Lower leg skin (tissue), 4 donors: ENCODE measurements around the gene NTM. TPM values are rescaled to one million over a fixed set of nuclear protein-coding genes. Genes with fewer than 3 reads are reported as not detected.

Experiments used
- DNase-seq, 2 donors: peaks; one replicate each; pipeline ENCODE4 v3.0.0-alpha.2; 2019; ENCODE audit warnings: low spot score in 2 of 2
- H3K4me3 ChIP-seq: fragments of 200-600 bp; sonication (generic); 2 replicates; pipeline ENCODE4 v1.5.1; 2017; ENCODE audit warnings: mild to moderate bottlenecking, low read depth; ENCODE audit not compliant: poor library complexity, severe bottlenecking
- POLR2A ChIP-seq, 2 donors: fragments of 450-650 bp; IDR thresholded peaks; one replicate each; pipeline ENCODE4 v1.6.1; 2016 to 2017; ENCODE audit warnings: antibody characterized with exemption in 2 of 2, mild to moderate bottlenecking in 1 of 2, moderate library complexity in 1 of 2
- WGBS, 2 donors: methylation state at CpG; one replicate each; pipeline ENCODE4 v1.1.5; 2018; 5-methylcytosine and 5-hydroxymethylcytosine counted together
- intact Hi-C: fragments of 100-400 bp; cut with DNase I; formaldehyde crosslinking; loops from one replicate; pipeline ENCODE4 v1.15.0; 2023; ENCODE audit warnings: low total_unique reads
- total RNA-seq, 4 donors: library from RNA; depleted of rRNA; stranded (reverse); fragments of >200 nt; gene quantifications; one replicate each; pipeline ENCODE4 v1.1.0, GENCODE V29; 2016
- TF ChIP-seq, protein P1 (sequence below), 3 donors: fragments of 450-650 bp; IDR thresholded peaks; one replicate each; pipeline ENCODE4 v1.5.1; 2016; ENCODE audit warnings: antibody characterized with exemption in 3 of 3, mild to moderate bottlenecking in 3 of 3, moderate library complexity in 2 of 3

NTM gene
- total RNA-seq, 4 donors from 2014 or later, result 2.8 to 5.7 (median 4.9) TPM

DNA sequence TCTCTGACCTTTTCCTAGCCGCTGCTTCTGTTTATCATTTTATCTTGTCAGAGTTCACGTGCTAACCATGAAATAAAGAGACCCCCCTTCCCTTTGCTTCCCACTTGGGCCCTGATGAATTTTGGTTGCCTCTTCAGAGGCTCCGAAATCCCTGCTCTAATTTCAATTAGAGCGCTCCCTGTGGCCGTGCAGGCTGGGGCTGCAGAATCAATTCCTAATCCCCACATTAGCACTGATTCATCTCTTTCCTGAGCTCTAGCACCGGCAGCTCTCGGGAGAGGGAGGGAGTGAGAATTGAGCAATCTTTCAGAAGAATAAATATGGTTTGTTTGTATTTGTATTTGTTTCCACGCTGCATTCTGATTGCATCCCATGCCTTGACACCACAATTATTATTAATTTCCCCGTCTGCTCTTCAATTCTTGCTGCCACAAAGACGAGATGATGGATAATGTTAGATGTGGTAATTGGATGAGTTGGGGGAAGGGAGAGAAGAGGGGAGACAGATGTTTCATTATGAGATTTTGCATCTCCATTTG lies 76.9 kb downstream of the NTM start:
- H3K4me3 ChIP-seq, result no peak overlapping the region
- 74 to 82% methylated on average over 10 of the region's 10 CpGs for WGBS, 2 donors
- no peak for TF ChIP-seq POLR2A (IDR thresholded peaks at IDR 0.05)
- TF ChIP-seq, protein P1, sequence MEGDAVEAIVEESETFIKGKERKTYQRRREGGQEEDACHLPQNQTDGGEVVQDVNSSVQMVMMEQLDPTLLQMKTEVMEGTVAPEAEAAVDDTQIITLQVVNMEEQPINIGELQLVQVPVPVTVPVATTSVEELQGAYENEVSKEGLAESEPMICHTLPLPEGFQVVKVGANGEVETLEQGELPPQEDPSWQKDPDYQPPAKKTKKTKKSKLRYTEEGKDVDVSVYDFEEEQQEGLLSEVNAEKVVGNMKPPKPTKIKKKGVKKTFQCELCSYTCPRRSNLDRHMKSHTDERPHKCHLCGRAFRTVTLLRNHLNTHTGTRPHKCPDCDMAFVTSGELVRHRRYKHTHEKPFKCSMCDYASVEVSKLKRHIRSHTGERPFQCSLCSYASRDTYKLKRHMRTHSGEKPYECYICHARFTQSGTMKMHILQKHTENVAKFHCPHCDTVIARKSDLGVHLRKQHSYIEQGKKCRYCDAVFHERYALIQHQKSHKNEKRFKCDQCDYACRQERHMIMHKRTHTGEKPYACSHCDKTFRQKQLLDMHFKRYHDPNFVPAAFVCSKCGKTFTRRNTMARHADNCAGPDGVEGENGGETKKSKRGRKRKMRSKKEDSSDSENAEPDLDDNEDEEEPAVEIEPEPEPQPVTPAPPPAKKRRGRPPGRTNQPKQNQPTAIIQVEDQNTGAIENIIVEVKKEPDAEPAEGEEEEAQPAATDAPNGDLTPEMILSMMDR (IDR thresholded peaks at IDR 0.05), result no peak
- DNase-seq, result no peak
- intact Hi-C loops, result no loop called here

DNA sequence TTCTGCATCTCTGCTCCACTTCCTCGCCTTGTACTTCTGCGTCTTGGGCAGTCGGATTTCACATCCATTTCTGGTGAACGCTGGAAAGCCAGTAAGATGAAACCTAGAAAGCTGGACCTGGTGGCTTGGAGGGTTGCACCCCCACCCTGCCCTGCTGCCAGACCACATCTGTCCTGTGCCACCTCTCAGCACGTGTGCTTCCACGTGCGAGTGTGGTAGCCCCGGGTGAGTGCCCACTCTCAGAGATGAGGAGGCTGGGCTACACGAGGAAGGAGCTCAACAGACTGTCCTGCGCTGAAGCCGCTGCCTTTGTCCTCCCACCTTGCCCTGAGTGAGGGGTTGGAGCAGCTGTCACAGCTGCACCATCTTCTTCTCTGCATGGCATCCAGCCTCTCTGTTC lies 77.5 kb downstream of the NTM start:
- WGBS, 2 donors, result 89 to 96% methylated on average over 11 of the region's 11 CpGs
- TF ChIP-seq POLR2A (IDR thresholded peaks at IDR 0.05), result no peak
- TF ChIP-seq, protein P1 (IDR thresholded peaks at IDR 0.05), result no peak
- DNase-seq, result peak in 1 of 2 donors; percentile 54
- no peak overlapping the region for H3K4me3 ChIP-seq
- intact Hi-C loops, result no loop called here

DNA sequence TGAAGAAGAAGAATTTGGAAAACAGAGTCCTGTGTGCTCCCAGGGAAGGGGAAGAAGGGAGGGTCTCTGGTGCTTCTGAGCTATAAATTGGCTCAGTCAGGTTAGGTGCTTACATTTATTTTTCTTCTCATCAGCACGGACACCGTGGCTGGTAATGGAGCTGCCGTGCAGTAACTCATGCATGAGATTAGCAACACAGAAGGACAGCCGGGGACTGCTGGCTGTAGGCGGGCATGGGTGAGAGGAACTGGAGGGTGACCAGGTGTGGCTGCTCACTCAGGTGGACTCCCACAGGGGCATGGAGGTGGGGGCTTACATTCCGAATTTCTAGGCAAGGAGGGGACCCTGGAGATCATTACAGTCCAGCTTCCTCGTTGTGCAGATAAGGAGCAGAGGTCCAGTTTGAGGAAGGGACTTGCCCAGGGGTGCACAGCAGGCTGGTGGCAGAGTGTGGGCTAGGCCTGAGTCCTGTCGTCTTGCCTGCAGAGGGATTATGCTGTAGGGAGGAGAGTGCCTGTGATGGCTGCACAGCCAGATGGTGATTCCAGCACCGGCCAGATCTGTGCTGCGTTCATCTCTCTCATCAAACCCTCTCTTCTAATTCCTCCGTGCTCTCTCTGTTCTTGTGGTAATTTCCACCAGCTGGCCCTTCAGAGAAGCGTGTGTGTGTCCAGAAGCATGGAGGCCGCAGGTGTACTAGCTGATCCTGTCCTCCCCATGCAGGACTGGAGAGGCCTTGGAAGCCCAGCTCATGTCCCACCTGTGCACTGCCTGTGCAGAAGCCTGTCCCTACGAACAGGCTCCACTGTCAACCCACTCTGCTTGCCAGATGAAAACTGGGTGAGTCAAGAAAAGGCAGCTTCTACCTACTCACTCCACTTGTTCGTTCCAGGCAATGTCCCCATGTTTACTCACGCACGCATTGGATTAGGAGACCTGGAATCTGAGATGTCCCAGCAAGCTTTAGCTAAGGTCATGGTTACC lies 78.9 kb downstream of the NTM start:
- intact Hi-C loops, result no loop called here
- TF ChIP-seq, protein P1 (IDR thresholded peaks at IDR 0.05), result no peak
- TF ChIP-seq POLR2A (IDR thresholded peaks at IDR 0.05), result no peak
- WGBS, 2 donors, result 79 to 82% methylated on average over 17 of the region's 17 CpGs
- H3K4me3 ChIP-seq, result no peak overlapping the region
- DNase-seq, result peak in 1 of 2 donors; percentile 75

DNA sequence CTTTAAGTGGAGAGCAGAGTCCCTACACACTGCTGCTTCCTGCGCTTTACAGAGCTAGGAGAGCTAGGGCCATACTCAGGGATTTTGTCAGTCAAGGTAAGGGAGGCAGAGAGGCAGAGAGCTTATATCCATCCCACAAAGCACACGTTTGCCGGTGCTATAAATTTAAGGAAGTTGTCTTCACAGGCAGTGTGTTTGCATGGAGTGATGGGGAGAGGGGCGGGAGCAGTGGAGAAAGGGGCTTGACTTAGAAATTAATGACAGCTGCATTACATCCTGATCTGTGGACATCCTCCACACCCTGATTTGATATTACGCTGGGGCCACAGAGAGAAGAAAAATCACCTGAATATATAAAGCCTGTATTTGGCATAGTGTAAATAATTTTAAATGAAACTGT lies 84.1 kb downstream of the NTM start:
- no peak for DNase-seq
- no peak for TF ChIP-seq POLR2A (IDR thresholded peaks at IDR 0.05)
- TF ChIP-seq, protein P1 (IDR thresholded peaks at IDR 0.05), result no peak
- no peak overlapping the region for H3K4me3 ChIP-seq
- intact Hi-C loops, result no loop called here
- 47 to 51% methylated on average over 5 of the region's 5 CpGs for WGBS, 2 donors

DNA sequence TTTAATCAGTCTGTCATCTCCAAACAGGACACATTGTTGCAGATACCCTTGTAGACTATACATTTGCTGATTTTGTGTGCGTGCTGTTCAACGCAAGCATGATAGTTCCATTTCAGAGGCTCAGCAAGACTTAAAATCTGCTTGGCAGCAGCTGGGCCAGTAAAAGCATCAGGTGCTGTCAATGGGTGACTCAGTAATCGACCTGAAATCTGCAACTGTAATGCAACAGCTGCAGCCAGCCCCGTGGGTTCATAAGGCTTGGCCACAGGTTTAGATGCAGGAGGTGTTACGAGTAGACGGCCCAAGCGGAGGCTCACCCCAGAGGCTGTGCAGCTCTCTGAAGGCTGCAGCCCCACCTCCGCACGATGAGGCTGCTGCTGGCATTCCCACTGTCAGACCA lies 84.6 kb downstream of the NTM start:
- no peak for TF ChIP-seq POLR2A (IDR thresholded peaks at IDR 0.05)
- TF ChIP-seq, protein P1 (IDR thresholded peaks at IDR 0.05), result no peak
- no peak overlapping the region for H3K4me3 ChIP-seq
- intact Hi-C loops, result no loop called here
- DNase-seq, result no peak
- WGBS, 2 donors, result 82 to 87% methylated on average over 9 of the region's 9 CpGs
